GM12873 (cell line): Measurements from ENCODE around the gene DNER.

Experiments used
- CTCF ChIP-seq: IDR thresholded peaks from 2 replicates; pipeline ENCODE4 v1.5.1; 2012; ENCODE audit warnings: low read depth, mild to moderate bottlenecking, moderate library complexity, low read length, control low read depth; ENCODE audit not compliant: insufficient read depth; ENCODE audit errors: missing control alignments

DNER gene

DNA sequence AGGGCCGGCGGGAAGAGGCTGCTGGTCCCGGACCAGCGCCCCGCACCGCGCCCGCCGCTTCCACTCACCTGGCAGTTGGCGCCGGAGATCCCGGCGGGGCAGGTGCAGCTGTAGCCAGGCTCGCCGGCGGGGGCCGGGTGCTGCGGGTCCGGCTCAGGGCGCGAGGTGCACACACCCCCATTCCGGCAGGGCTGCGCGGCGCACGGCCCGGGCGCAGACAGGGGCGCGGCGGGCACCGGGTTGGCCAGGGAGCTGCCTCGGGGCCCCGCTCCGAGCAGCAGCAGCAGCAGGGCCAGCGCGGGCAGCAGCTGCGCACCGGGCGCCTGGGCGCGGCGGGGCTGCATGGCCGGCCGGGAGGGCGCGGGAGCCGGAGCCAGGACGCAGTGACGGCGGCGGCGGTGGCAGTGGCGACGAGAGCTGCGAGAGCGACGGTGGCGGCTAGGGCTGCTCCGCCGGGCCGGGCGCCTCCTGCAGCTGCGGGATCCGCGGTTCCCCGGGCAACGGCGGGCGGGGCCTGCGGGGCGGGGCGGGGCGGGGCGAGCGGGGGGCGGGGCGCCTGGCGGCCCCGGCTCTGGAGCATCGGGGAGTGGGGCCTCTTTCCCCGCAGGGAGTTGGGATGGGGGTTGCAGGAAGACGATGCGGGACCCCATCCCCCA, at the start of gene DNER:
Gene DNER (minus strand): TSS at position 476 of the 656 bp plus-strand sequence. CDS start 132 bp downstream, at position 344.
- TF ChIP-seq CTCF = no peak

DNA sequence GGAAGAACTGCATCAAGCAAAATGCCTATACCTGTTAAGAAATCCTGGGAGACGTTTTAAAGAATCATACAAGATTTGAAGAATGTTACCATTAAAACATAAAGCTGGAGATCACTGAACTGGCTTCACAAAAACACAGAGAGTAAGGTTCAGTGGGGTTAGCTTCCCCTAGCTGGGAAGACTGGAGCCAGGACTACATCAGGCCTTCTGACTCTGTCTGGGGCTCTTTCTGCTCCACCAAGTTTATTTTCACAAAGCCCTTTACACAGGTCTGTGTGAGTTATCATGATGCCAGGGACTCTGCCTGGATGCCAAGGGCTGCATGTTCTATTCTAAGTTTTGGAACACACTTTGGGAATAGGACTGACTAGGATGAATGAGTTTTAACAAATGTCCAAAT, 47.3 kb upstream of the DNER start:
- TF ChIP-seq CTCF = no peak

GRCh38 chr2:229752970-229753729, 38.8 kb upstream of the DNER start:
- no peak for TF ChIP-seq CTCF

DNA sequence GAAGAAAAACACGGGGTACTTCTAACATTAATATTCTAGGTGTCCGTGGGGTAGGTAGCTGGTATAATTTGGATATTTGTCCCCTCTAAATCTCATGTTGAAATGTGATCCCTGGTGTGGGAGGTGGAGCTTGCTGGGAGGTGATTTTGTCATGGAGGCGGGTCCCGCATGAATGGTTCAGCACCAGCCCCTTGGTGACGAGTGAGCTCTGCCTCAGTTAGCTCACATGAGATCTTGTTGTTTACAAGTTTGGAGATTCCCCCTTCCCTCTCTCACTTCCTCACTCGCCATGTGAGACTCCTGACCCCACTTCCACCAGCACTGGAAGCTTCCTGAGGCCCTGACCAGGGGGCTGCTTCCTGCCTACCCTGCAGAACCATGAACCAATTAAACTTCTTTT, 35.4 kb upstream of the DNER start:
- no peak for TF ChIP-seq CTCF

GRCh38 chr2:229748950-229749349, 34.6 kb upstream of the DNER start:
- no peak for TF ChIP-seq CTCF

DNA sequence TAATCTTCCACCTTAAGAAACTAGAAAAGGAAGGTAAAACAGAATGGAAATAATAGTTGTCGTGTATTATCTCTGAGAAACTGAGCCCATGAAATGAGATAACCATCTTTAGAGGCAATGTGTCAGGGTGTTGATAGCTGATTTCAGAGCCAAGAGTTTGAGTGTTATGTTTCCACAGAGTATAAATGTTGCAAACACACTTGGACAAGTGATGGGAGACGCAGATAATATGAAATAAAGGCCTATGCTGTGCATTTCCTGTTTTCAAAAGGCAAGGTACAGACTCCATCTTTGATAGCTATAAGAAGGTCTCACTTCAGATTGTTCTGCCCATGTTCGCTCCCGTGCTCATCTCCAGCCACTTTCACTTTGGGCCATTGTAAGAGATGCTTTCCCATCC, 25.9 kb upstream of the DNER start:
- no peak for TF ChIP-seq CTCF

GRCh38 chr2:229738024-229738625, 23.8 kb upstream of the DNER start:
- TF ChIP-seq CTCF = no peak
